ENCODE measurements around the gene RGS5. TPM values are rescaled to one million over a fixed set of nuclear protein-coding genes. Genes with fewer than 3 reads are reported as not detected.

Gene RGS5
- total and polyA plus RNA-seq, 2 donors from 2014 or later = 60.5 to 359 TPM

DNA sequence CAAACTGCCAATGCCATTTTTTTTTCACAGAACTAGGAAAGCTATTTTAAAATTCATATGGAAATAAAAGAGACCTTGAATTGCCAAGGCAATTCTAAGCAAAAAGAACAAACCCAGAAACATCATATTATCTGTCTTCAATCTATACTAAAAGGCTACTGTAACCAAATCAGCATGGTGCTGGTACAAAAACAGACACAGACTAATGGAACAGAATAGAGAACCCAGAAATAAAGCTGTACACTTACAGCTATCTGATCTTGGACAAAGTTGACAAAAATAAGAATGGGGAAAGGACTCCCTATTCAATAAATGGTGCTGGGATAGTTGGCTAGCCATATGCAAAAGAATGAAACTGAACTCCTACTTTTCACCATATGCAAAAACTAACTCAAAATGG lies 83.0 kb downstream of the RGS5 start:
- no peak for FAIRE-seq
- no peak for DNase-seq
- H3K4me3 ChIP-seq (ENCODE audit: low read length in 3 of 3) = no peak overlapping the region
- no peaks in the 10 kb centered on the region for H3K4me1 ChIP-seq (ENCODE audit: control insufficient read depth in 2 of 3, insufficient read depth in 2 of 3, low read depth in 1 of 3, low read length in 3 of 3)
- H3K9me3 ChIP-seq (ENCODE audit: control insufficient read depth in 2 of 3, insufficient read depth in 1 of 3, low read length in 3 of 3) = no peaks in the 10 kb centered on the region
- H3K27ac ChIP-seq (ENCODE audit: low read depth in 2 of 2, low read length in 2 of 2) = no peak overlapping the region
- TF ChIP-seq, protein P1, sequence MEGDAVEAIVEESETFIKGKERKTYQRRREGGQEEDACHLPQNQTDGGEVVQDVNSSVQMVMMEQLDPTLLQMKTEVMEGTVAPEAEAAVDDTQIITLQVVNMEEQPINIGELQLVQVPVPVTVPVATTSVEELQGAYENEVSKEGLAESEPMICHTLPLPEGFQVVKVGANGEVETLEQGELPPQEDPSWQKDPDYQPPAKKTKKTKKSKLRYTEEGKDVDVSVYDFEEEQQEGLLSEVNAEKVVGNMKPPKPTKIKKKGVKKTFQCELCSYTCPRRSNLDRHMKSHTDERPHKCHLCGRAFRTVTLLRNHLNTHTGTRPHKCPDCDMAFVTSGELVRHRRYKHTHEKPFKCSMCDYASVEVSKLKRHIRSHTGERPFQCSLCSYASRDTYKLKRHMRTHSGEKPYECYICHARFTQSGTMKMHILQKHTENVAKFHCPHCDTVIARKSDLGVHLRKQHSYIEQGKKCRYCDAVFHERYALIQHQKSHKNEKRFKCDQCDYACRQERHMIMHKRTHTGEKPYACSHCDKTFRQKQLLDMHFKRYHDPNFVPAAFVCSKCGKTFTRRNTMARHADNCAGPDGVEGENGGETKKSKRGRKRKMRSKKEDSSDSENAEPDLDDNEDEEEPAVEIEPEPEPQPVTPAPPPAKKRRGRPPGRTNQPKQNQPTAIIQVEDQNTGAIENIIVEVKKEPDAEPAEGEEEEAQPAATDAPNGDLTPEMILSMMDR (IDR thresholded peaks at IDR 0.05; ENCODE audit: borderline replicate concordance, extremely low read depth, insufficient read depth) = no peak
- H3K9ac ChIP-seq (ENCODE audit: low read length in 3 of 3) = no peak overlapping the region
- H3K27me3 ChIP-seq (ENCODE audit: control insufficient read depth, insufficient read depth, low read length) = no peaks in the 10 kb centered on the region
- no peaks in the 10 kb centered on the region for H3K36me3 ChIP-seq (ENCODE audit: control insufficient read depth in 2 of 3, insufficient read depth in 3 of 3, low read length in 3 of 3)
- intact Hi-C loops (cut with DNase I) = no loop called here

DNA sequence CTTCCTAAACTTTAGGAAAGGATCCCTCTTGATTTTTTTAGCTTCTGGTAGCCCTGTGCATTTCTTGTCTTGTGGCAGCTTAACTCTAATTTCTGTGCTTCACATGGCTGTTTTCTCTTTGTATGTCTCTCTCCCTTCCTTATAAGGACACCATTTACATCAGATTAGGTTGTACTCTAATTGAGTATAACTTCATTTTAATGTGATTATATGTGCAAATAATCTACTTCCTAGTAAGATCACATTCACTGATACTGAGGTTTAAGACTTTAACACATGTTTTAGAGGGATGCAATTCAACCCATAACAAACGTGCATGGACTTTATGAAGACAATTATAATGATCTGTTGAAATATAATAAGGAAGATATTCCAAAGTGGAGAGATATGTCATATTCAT lies 86.8 kb downstream of the RGS5 start:
- H3K4me1 ChIP-seq (ENCODE audit: control insufficient read depth in 2 of 3, insufficient read depth in 2 of 3, low read depth in 1 of 3, low read length in 3 of 3) = no peaks in the 10 kb centered on the region
- no peak overlapping the region for H3K9ac ChIP-seq (ENCODE audit: low read length in 3 of 3)
- TF ChIP-seq, protein P1 (IDR thresholded peaks at IDR 0.05; ENCODE audit: borderline replicate concordance, extremely low read depth, insufficient read depth) = no peak
- H3K27me3 ChIP-seq (ENCODE audit: control insufficient read depth, insufficient read depth, low read length) = no peaks in the 10 kb centered on the region
- DNase-seq = no peak
- intact Hi-C loops (cut with DNase I) = no loop called here
- H3K4me3 ChIP-seq (ENCODE audit: low read length in 3 of 3) = no peak overlapping the region
- no peaks in the 10 kb centered on the region for H3K36me3 ChIP-seq (ENCODE audit: control insufficient read depth in 2 of 3, insufficient read depth in 3 of 3, low read length in 3 of 3)
- no peaks in the 10 kb centered on the region for H3K9me3 ChIP-seq (ENCODE audit: control insufficient read depth in 2 of 3, insufficient read depth in 1 of 3, low read length in 3 of 3)
- H3K27ac ChIP-seq (ENCODE audit: low read depth in 2 of 2, low read length in 2 of 2) = no peak overlapping the region
- no peak for FAIRE-seq

DNA sequence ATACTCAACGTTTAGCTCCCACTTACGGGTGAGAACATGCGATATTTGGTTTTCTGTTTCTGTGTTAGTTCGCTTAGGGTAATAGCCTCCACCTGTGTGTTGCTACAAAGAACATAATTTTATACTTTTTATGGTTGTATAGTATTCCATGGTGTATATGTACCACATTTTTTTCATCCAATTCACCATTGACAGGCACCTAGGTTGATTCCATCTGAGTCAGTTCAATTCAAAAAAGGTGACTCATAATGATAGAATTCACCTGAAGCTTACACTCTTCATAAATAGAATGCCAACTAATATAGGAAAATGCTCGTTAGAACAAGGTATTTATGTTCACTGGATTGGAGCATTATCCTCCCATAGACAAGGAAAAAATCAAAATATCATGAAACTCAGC lies 95.1 kb downstream of the RGS5 start:
- no peaks in the 10 kb centered on the region for H3K9me3 ChIP-seq (ENCODE audit: control insufficient read depth in 2 of 3, insufficient read depth in 1 of 3, low read length in 3 of 3)
- DNase-seq = no peak
- FAIRE-seq = no peak
- H3K27ac ChIP-seq (ENCODE audit: low read depth in 2 of 2, low read length in 2 of 2) = no peak overlapping the region
- H3K36me3 ChIP-seq (ENCODE audit: control insufficient read depth in 2 of 3, insufficient read depth in 3 of 3, low read length in 3 of 3) = no peaks in the 10 kb centered on the region
- intact Hi-C loops (cut with DNase I) = no loop called here
- H3K4me3 ChIP-seq (ENCODE audit: low read length in 3 of 3) = no peak overlapping the region
- TF ChIP-seq, protein P1 (IDR thresholded peaks at IDR 0.05; ENCODE audit: borderline replicate concordance, extremely low read depth, insufficient read depth) = no peak
- no peaks in the 10 kb centered on the region for H3K27me3 ChIP-seq (ENCODE audit: control insufficient read depth, insufficient read depth, low read length)
- no peak overlapping the region for H3K9ac ChIP-seq (ENCODE audit: low read length in 3 of 3)
- no peaks in the 10 kb centered on the region for H3K4me1 ChIP-seq (ENCODE audit: control insufficient read depth in 2 of 3, insufficient read depth in 2 of 3, low read depth in 1 of 3, low read length in 3 of 3)

GRCh38 chr1:163106364-163106987 lies 96.2 kb downstream of the RGS5 start:
- DNase-seq = no peak
- no peaks in the 10 kb centered on the region for H3K9me3 ChIP-seq (ENCODE audit: control insufficient read depth in 2 of 3, insufficient read depth in 1 of 3, low read length in 3 of 3)
- intact Hi-C loops (cut with DNase I) = no loop called here
- FAIRE-seq = no peak
- no peak overlapping the region for H3K9ac ChIP-seq (ENCODE audit: low read length in 3 of 3)
- H3K4me1 ChIP-seq (ENCODE audit: control insufficient read depth in 2 of 3, insufficient read depth in 2 of 3, low read depth in 1 of 3, low read length in 3 of 3) = no peaks in the 10 kb centered on the region
- H3K36me3 ChIP-seq (ENCODE audit: control insufficient read depth in 2 of 3, insufficient read depth in 3 of 3, low read length in 3 of 3) = no peaks in the 10 kb centered on the region
- H3K27ac ChIP-seq (ENCODE audit: low read depth in 2 of 2, low read length in 2 of 2) = no peak overlapping the region
- TF ChIP-seq, protein P1 (IDR thresholded peaks at IDR 0.05; ENCODE audit: borderline replicate concordance, extremely low read depth, insufficient read depth) = no peak
- H3K27me3 ChIP-seq (ENCODE audit: control insufficient read depth, insufficient read depth, low read length) = no peaks in the 10 kb centered on the region
- H3K4me3 ChIP-seq (ENCODE audit: low read length in 3 of 3) = no peak overlapping the region
